ENCODE measurements around the gene SLC9A4.

SLC9A4 gene

DNA sequence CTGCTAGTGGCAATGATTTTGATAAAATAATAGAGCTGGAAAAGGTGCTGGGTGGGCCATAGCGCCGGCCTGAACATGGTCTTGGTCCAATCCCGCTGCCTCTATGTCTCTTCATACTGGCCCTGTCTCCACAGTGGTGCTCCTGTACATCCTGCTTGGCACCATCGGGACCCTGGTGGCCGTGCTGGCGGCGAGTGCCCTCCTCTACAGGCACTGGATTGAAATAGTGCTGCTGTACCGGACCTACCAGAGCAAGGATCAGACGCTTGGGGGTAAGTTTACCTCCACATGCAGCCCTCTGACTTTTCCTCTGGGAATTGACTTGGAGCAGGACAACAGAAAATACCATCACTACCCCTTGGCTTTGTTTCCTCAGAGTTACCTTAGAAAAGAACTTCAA, 26.1 kb upstream of the SLC9A4 start:
- H3K4me3 ChIP-seq (ENCODE audit: low read length): no peak overlapping the region
- no peak for DNase-seq (ENCODE audit: low read depth, low spot score)

- peak; percentile 41 for DNase-seq (ENCODE audit: low read depth, low spot score)
Observed at GRCh38 chr2:102449370-102449974, 23.6 kb upstream of the SLC9A4 start.

GRCh38 chr2:102451968-102452367, 21.1 kb upstream of the SLC9A4 start:
- DNase-seq (ENCODE audit: low read depth, low spot score): no peak

More at GRCh38 chr2:102449370-102449974, 23.6 kb upstream of the SLC9A4 start:
- H3K4me3 ChIP-seq (ENCODE audit: low read length): no peak overlapping the region

GRCh38 chr2:102453501-102453900, 19.5 kb upstream of the SLC9A4 start:
- H3K4me3 ChIP-seq (ENCODE audit: low read length): no peak overlapping the region
- DNase-seq (ENCODE audit: low read depth, low spot score): peak; percentile 32

More at GRCh38 chr2:102451968-102452367, 21.1 kb upstream of the SLC9A4 start:
- no peak overlapping the region for H3K4me3 ChIP-seq (ENCODE audit: low read length)

DNA sequence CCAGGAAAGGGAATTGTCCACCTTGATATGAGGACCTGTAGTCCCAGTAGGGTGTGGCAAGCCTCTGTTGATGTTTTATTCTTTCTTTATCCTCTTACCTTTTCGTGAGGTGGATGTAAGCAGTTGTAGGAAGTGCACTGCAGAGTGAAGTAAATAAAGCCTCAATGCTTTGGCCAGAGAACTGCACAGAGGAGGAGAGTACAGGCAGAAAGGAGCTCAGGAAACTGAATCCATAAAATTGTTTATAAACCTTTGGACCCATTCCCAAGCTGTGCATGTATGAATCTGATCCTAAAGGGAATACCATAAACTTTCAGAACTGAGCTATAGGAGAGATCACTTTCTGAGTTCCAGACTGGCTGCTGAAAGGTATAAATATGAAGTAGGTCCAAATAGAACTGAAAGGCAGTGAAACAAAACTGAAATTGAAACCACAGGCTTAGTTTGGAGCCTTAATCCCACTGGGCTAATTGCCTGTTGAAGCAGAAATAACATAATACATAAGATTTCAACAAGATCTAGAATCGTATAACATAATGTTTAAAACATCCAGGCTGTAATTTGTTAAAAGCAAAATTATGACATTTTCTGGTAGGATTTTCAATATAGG, 17.9 kb upstream of the SLC9A4 start:
- H3K4me3 ChIP-seq (ENCODE audit: low read length): no peak overlapping the region
- no peak for DNase-seq (ENCODE audit: low read depth, low spot score)

DNA sequence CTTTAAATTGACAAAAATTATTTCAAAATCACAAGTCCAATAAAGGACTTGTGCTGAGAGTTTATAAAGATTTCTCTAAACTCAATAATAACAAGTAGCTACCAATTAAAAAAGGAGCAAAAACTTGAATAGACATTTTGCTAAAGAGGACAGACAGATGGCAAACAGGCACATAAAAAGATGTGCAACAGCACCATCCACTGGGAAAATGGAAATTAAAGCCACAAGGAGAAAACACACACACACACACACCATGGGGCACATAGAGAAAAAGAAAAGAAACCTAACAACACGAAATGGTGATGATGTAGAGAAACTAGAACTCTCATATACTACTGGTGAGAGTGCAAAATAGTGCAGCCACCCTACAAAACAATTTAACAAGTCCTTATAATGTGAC, 12.6 kb upstream of the SLC9A4 start:
- no peak overlapping the region for H3K4me3 ChIP-seq (ENCODE audit: low read length)
- no peak for DNase-seq (ENCODE audit: low read depth, low spot score)

- H3K4me3 ChIP-seq (ENCODE audit: low read length): no peak overlapping the region
- DNase-seq (ENCODE audit: low read depth, low spot score): no peak
Observed at GRCh38 chr2:102461188-102461587, 11.8 kb upstream of the SLC9A4 start.

DNA sequence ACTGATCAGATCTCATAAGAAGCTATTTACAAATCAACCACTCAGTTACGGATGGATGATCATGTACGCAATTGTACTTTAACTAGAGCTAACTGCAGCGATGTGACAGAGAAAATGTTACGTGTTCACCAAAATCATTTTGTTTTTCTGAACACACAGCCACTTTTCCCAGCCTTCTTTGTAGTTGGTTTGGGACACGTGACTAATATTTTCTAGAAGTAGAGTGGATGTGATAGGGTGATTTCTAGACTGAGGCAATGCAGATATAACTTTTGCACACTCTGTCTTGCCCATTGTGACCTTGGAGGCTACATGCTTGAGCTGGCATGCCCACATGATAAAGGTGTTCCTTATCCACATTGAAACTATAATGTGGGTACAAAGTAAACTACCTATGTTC, 9.9 kb upstream of the SLC9A4 start:
- DNase-seq (ENCODE audit: low read depth, low spot score): no peak

DNA sequence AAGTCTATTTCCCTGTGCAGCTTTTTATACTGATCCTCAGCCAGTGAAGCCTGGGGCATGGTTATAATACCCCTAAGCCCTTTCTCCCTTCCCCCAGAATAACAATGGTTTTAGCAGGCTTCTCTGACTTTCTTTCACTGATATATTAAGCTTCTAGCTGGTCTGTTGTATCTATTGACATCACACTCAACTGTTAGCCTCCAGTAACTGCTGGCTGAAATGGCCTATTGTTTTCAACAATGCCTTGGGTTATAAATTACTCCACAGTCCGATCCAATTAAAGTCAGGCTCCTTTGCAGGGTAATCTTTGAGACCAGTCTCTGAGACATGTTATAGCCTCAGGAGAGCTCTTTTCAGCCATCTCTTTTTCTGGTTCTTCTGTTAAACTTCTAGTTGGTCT, 2.9 kb upstream of the SLC9A4 start:
- H3K4me3 ChIP-seq (ENCODE audit: low read length): no peak overlapping the region
- no peak for DNase-seq (ENCODE audit: low read depth, low spot score)

More for the DNA sequence above, 9.9 kb upstream of the SLC9A4 start:
- no peak overlapping the region for H3K4me3 ChIP-seq (ENCODE audit: low read length)

- DNase-seq (ENCODE audit: low read depth, low spot score): no peak
- no peak overlapping the region for H3K4me3 ChIP-seq (ENCODE audit: low read length)
Observed at GRCh38 chr2:102473631-102474030, 605 bp downstream of the SLC9A4 start.

DNA sequence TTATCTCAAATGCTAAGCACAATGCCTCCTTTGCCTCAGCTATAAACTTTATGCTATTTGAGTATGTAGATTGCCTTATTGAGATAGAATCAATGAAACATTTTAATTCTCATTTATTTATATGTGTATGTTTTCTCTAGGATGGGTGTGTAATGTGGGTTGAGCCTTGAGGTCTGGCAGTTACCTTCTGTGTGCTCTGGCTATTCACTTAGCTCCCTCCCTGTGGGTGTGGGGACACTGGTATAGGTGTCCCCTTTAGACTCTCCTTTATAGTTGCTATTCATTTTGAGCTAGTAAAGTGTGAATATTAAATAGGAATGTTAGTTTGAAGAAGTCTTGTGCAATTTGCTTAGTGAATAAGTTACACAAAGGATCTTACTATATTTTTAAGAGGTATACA, 1.8 kb downstream of the SLC9A4 start:
- no peak overlapping the region for H3K4me3 ChIP-seq (ENCODE audit: low read length)
- no peak for DNase-seq (ENCODE audit: low read depth, low spot score)

DNA sequence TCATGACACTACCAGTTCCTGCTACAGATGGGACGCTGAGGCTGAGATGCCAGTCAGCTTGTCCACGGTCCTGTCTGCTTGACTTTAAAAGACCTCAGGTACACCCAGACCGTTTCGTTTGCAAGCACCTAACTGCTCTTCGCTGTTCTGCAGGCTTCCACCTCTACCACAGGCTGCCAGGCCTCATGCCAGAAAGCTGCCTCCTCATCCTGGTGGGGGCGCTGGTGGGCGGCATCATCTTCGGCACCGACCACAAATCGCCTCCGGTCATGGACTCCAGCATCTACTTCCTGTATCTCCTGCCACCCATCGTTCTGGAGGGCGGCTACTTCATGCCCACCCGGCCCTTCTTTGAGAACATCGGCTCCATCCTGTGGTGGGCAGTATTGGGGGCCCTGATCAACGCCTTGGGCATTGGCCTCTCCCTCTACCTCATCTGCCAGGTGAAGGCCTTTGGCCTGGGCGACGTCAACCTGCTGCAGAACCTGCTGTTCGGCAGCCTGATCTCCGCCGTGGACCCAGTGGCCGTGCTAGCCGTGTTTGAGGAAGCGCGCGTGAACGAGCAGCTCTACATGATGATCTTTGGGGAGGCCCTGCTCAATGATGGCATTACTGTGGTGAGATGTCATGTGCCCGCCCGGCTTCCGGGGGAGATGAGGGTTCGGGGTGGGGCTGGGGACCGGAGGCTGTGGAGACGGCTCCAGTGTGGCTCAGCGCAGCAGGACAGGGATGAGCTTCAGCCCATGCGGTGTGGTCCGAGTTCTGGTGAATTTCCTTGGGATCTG, 5.9 kb downstream of the SLC9A4 start:
- H3K4me3 ChIP-seq (ENCODE audit: low read length): no peak overlapping the region
- DNase-seq (ENCODE audit: low read depth, low spot score): no peak

DNA sequence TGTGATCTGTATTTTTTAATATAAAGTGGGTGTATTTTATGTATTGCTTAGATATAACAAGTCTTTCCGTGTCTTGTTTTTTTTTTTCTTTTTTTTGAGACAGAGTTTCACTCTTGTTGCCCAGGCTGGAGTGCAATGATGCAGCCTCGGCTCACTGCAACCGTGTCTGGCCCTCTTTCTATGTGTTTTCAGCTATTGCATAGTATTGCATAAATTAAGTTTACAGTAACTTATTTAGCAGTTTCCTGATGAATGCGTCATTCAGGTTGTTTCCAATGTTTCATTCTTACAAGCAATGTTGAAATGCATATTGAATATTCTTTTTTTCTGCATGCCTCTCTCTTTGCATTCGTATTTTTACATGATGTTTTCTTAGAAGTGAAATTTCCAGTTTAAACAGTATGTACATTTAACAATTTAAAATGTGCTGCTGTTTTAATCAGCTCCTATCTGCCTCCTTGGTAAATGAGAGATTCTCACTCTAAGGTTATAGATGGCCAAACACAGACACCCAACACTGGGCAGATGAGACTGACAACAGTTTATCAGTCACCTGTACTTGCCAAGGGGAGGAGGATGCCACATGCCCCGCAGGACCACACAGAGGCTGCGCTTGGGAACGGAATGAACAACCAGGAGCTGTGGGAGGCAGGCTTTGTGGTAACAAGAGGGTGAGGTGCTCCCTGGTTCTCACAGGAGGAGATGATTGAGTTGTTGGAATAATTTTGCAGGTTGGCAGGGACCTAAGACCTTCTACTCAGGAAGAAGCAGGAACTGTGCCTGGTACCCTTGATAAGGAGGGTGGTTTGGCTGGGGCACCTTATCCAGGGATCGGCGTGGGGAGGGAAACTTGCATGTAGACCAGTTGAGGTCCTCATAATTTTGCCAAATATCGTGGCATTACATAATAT, 7.5 kb downstream of the SLC9A4 start:
- no peak for DNase-seq (ENCODE audit: low read depth, low spot score)
- no peak overlapping the region for H3K4me3 ChIP-seq (ENCODE audit: low read length)

- H3K4me3 ChIP-seq (ENCODE audit: low read length): no peak overlapping the region
- DNase-seq (ENCODE audit: low read depth, low spot score): no peak
Observed at GRCh38 chr2:102481931-102482330, 8.9 kb downstream of the SLC9A4 start.

GRCh38 chr2:102483086-102483485, 10.1 kb downstream of the SLC9A4 start:
- no peak for DNase-seq (ENCODE audit: low read depth, low spot score)

DNA sequence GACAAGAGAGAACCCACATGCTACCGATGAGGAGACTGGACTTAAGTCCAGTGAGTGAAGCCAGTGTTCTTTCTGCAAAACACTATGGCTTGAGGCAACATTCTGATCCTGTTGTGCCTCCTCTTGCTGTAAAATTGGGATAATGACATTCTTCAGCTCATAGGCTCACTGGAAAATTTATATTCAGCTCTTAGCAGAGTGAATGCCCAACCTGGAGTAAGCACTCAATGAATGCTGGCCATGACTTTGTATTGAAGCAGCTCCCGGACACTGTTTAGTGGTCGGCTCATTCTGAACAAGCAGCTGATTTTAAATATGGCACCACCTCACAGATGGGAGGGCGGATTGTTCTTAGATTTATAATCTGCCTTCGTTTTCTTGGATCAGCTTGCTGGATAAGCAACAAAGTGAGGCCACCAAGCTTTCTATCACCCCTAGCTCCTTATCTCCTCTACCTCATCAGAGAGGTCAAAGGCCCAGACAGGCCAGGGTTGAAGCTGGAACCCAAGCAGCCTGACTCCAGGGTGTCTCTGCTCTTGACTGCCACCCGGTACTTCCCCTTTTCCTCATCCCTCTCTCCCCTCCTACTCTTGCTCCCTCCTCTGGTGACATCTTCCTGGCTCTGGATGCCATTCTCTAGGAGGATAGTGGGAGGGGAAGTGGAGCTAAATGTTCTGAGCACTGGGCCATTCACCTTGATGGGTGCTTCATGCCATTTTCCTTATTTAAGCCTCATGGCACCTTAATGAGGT, 11.5 kb downstream of the SLC9A4 start:
- no peak for DNase-seq (ENCODE audit: low read depth, low spot score)
- no peak overlapping the region for H3K4me3 ChIP-seq (ENCODE audit: low read length)

More at GRCh38 chr2:102483086-102483485, 10.1 kb downstream of the SLC9A4 start:
- no peak overlapping the region for H3K4me3 ChIP-seq (ENCODE audit: low read length)

GRCh38 chr2:102485147-102485785, 12.2 kb downstream of the SLC9A4 start:
- H3K4me3 ChIP-seq (ENCODE audit: low read length): no peak overlapping the region
- DNase-seq (ENCODE audit: low read depth, low spot score): no peak
